Dedifferentiated amniotic fluid mesenchymal stem cell (primary cell): ENCODE data around the gene CAPZB.

Experiments used
- DNase-seq: peaks from one replicate; pipeline ENCODE4 v3.0.0-alpha.2; 2016; ENCODE audit errors: extremely low spot score

CAPZB gene

DNA sequence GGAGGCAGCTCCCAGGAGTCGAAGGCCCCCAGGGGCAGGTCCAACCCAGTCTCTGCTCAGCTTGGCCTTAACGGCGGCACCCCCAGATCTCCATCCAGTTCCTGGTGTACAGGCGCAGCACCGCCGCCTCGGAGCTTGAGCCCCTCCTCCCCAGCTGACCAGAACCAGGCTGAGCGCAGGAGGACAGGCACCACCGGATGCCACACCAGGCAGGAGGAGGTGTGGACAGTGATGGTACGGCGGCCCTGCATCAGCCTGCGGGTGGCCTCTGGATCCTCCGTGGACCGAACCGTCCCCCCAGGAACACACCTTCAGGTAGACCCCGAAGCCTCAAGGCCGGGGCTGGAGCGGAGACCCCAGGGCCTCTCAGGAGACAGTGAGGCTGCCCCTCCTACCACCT lies 156.9 kb downstream of the CAPZB start:
- no peak for DNase-seq

DNA sequence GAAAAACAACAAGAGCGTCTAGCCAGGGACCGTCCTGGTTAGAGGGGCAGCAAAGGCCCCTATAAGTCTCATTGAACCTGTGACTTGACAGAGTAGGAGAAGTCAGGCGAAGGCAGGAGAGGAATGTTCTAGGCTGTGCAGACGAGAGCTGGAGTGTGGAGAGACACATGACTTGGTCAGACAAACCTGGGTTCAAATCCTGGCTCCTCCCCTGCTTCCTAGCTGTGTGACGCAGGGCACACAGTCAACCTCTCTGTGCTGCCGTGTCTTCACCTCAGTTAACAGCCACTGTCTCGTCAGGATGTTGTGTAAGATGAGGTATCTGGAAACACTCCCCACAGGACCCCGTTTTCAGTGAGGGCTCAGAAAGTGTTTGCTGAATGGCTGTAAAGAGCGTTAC lies 157.6 kb downstream of the CAPZB start:
- DNase-seq = no peak

DNA sequence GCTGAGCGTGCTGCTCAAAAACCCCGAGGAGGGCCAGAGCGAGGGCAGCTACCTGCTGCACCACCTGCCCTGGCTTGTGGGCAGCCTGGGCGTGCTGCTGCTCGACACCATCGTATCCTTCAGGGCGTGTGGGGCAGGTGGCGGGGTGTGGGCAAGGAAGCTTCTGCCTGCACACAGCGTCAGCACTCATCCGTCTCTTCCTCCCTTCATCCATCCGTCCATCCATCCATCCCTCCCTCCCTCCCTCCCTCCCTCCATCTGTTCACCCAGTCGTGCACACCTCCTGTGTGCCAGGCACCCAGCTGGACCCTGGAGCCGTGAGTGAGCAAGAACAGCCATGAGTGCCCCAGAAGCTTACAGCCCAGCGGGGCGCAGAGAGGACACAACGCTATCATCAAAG lies 158.0 kb downstream of the CAPZB start:
- no peak for DNase-seq

DNA sequence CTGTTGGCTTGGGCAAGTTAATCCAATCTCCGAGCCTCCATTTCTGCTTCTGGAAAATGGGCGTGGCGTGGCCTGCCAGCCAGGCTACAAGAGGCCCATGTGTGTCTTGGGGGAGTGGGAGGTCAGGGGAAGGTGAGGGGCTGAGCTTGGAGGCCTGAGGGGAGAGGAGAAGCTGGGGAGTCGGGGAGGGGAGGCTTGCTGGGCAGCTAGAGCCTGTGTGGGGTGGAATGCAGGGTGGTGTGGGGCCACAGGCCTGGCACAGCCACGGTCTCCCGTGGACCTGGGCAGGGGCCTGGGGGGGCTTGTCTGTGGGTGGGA lies 158.6 kb downstream of the CAPZB start:
- no peak for DNase-seq

DNA sequence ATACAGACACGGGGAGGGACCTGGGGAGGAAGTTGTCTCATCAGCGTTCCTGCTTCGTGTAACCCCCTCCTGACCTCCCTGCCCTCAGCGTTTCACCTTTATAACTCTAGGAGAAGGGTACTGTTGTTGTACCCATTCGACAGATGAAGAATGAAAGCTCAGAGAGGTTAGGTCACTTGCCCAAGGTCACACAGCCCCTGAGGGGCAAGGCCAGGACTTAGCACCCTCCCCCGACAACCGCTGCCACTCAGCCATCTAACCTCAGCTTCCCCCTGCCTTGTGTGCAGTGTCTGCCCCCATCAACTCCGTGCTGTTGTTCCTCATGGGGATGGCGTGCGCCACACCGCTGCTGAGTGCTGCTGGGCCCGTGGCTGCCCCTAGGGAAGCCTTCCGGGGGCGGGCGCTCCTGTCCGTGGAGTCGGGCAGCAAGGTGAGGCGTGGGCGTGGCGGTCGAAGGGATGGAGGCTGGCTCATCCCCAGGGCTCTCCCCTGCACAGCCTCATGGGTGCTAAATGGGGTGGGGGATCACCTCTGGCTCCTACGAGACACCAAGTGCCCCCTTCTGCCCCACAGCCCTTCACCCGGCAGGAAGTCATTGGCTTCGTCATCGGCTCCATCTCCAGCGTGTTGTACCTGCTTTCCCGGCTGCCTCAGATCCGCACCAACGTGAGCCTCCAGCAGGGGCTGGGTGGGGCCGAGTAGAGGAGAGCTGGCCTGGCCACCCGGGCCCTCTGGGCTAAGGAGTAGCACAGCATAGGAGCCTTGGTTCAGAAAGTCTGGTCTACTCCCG lies 159.2 kb downstream of the CAPZB start:
- DNase-seq = no peak

DNA sequence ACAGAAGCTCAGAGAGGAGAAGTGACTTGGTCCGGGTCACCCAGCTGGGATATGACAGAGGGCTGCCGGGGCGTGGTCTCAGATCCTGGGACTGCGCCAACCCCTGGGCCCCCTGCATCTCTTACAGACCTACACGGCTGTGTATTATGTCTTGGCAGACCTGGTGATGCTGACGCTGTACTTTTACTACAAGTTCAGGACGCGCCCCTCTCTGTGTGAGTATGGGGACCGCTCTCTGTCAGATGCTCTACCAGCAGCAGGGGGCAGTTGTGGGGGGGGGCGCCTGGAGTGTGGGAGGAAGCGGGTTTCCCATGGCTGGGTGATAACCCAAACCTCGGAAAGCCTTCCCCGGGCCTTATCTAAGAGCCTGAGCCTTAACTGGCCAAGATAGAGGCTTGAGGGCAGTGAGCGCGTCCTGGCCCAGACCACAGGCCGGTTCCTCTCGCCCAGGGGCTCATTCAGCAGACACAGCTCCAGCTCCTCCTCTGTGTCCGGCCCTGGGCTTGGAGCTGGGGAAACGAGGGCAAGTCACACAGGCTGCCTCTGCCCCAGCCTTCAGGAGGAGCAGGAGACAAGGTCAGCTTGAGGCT lies 159.9 kb downstream of the CAPZB start:
- DNase-seq = no peak

DNA sequence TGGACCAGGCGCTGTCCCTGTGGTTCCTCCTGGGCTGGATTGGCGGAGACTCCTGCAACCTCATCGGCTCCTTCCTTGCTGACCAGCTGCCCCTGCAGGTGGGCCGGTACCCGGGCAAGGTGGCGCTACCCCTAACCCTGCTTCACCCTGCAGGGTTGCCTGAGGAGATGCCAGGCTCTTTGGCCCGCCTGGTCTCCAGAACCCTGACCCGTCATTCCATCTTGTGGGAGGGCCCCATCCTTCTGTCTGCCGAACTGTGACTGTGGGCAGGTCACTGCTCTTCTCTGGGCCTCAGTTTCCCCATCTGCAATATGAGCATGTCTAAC lies 160.7 kb downstream of the CAPZB start:
- no peak for DNase-seq

DNA sequence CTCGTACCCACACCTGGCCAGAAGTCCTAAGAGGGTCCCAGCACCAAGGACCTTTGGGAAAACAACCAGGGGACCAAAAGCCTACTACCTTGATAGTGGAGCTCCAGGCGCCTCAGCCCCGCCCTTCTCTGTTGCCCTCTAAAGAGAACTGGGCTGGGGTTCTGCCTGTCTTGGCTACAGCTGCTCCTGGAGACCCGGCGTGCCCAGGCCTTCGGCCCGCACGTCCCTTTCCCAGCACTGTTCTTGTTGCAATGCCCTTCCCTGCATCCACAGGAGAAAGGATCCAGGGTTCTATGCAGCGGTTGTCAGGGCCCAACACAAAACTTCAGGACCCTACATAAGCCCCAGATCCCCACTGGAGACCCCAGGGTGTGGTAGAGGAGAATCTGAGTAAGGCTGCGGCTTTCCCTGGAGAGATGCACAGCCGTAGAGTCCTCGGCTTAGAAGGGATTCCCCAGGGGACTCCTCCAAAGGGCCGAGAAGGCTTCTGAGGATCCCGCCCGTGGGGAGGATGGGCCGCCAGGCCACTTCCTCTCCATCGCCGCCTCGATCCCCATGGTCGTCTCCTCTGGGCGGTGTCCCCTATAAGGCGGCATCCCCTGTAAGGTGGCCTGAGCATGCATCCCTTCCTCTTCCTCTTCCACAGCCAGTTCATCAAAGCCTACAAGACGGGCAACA lies 161.2 kb downstream of the CAPZB start:
- DNase-seq = no peak

DNA sequence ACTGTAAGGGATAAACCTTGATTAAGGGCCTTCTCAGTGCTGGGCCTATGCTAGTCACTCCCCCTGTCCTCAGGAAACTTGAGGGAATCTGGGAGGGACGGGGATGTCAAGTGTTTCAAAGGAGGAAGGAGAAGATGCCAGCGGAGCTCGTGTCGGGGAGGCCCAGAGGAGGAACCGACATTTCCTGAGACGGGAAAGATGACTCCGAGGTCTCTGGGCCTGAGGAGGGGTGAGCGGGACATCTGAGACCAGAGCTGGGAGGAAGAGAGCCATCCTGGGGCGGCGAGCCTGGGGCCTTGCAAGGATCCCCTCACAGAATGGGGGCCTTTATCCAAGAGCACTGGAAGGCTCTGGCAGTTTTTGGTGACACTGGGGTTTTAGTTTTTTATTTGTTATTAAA lies 162.9 kb downstream of the CAPZB start:
- no peak for DNase-seq

DNA sequence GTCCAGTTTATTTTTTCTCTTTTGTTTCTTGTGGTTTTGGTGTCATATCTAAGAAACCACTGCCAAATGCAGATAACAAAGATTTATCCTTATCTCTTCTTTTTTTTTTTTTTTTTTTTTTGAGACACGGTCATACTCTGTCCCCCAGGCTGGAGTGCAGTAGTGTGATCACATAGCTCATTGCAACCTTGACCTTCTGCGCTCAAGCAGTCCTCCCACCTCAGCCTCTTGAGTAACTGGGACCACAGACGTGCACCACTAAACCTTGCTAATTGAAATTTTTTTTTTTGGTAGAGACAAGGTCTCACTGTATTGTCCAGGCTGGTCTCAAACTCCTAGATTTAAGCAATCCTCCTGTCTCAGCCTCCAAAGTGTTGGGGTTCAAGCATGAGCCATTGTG lies 164.3 kb downstream of the CAPZB start:
- no peak for DNase-seq

DNA sequence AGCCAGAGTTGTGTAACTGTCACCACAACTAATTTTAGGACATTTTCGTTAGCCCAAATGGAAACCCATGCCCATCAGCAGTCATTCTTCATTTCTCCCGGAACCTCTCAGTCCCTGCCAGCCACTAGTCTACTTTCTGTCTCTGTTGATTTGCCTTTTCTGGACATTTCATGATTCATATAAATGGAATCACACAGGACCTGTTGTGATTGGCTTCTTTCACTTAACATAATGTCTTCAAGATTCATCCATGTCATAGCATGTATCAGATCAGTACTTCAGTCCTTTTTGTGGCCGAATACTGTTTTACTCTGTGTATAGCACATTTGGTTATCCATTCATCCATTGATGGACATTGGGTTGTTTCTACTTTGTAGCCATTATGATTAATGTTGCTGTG lies 166.1 kb downstream of the CAPZB start:
- DNase-seq = no peak

DNA sequence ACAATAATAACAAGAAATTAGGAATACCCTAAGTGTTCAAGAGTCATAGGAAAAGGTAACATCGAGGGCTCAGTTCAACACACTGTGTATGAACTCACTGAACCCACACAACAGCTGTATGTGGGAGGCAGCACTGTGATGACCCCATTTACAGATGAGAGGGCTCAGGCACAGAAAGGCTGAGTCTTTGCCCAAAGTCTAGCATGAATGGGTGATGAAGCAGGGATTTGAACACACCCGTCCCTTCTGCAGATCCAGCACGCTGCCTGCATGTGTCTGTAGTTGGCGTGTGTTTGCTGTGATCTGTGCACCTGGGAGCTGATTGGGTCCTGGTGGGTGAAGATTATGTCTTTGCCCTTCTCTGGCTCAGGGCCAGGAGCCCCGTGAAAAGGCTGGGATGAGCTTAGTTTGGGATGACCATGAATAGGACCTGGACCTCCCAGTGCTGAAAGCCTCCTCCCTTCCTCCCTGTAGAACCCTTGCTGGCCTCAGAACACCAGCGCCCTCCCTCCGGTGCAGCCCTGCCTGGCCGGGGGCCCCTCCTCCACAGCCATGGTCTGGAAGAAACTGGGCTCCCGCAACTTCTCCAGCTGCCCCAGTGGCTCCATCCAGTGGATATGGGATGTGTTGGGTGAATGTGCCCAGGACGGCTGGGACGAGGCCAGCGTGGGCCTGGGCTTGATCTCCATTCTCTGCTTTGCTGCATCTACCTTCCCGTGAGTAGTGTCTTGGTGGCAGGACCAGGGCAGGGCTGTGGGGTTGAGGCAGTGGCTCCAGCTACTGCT lies 168.0 kb downstream of the CAPZB start:
- DNase-seq = no peak

DNA sequence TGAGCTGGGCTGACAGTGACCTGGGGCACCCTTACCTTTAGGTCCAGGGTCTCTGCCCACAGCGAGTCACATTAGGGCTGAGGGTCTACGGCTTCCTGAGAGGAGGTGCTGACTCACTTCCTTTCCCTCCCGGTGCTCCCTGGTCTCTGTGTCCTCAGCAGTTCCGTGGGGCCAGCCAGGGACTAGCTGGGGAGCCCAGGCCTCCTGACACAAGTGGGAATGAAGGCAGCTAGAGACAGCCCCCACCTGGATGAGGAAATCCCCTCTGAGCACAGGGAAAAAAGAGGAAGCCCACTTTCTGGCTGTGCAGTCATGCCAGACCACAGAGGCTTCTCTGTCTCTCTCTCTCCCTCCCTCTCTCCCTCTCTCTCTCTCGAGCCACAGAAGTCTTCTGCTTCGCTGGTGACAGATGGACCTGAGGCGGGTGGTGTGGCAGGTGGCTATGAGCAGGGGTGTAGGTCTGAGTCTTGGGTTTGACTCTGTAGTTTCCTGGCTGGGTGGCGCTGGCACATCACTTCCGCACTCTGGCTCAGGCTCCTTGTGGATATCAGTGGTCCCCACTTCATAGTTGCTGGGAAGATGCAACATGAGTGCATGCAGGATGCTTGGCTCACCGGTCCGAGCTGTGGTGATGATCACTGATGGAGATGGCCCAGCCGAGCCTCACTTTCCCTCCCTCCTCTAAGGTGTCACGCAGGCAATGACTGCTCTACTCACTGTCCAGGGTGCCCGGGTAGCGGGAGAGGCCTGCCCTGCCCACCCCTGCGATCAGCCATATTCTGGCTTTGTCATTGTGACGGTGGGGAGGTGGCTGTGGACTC lies 169.8 kb downstream of the CAPZB start:
- DNase-seq = no peak

DNA sequence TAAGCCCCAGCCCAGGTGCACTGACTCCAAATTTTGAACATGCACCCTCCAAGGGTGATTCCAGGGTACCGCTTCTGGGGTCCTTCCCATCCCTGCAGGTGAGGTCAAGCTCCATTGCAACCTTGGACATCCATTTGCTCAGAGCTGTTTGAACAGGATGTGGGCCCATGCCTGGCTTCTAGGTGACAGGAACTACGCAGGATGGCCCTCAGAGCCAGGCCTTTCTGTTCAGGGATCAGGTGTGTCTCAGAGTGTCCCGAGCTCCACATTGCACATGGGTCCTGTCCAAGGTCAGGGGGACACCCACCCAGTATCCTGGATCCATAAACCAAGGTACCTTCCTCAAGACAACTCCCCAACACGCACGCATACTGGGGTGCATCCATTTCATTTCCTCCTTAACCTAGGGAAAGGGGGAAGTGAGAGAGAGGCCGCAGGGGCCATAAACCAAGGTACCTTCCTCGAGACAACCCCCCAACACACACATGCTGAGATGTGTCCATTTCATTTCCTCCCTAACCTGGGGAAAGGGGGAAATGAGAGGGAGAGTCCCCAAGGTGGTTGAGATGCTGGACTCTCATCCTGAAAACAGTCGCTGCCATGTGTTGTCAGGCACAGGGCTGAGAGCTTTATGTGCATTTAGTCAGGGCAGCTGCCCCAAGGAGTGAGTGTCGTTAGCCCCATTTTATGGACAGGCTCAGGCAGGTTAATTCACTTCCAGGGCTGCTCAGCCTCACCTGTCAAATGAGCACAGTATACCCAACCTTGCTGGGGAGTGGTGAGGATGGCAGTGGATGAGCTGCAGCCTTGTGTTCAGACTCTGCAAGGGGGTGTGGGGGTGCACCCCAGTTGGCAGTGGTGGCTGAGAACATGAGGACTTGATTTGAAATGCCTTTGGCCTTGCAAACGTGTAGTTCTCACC lies 171.1 kb downstream of the CAPZB start:
- no peak for DNase-seq

DNA sequence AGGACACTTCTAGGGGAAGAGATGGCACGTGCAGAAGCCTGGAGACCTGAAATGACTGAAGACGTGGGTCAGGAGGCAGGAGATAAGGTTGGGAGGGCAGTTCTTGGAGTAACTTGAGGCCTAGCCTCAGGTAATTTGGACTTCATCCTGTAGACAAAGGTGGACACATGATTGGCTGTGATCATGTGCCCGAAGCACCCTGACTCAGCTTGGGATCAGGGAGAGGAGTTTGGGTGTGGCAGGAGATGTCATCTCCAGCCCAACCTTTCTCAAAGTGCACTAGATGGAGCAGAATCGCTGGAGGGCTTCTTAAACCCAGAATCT lies 171.7 kb downstream of the CAPZB start:
- no peak for DNase-seq

DNA sequence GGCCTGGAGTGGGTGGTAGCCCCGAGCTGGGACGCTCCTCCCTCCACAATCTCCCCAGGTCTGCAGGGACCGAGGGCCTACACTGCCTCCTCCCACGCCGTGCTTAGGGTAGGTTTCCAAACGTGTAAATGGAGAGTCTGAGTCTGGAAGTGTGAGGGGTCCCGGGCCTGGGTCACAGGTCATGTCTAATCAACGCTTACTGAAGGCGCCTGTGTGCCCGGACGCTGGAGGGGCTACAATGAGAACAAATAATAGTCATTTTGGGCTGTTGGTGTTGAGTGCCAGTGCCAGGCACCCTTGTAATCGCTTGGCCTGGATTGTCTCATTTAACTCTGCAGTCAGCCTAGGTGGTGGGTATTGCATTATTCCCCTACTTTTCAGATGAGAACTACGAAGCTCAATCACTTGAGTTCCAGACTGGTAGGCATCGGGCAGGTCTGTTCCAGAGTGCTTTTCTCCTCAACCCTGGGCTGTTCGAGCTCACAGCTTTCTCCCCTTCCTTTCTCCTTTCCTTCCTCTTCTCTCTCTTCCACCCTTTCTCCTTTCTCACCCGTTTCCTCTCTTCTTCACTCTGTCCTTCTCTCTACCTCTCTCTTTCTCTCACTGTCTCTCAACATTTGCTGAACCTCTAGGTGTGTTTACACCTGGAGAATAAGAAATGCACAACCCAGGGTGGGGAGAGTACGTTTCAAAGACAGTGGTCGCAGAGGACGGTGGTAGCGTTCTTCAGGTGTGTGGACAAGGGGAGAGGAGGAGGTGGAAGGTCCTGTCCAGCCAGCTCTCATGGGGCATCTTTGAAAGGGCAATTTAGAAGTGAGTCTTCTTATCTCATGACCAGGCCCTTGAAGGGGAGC lies 172.3 kb downstream of the CAPZB start:
- DNase-seq = no peak

DNA sequence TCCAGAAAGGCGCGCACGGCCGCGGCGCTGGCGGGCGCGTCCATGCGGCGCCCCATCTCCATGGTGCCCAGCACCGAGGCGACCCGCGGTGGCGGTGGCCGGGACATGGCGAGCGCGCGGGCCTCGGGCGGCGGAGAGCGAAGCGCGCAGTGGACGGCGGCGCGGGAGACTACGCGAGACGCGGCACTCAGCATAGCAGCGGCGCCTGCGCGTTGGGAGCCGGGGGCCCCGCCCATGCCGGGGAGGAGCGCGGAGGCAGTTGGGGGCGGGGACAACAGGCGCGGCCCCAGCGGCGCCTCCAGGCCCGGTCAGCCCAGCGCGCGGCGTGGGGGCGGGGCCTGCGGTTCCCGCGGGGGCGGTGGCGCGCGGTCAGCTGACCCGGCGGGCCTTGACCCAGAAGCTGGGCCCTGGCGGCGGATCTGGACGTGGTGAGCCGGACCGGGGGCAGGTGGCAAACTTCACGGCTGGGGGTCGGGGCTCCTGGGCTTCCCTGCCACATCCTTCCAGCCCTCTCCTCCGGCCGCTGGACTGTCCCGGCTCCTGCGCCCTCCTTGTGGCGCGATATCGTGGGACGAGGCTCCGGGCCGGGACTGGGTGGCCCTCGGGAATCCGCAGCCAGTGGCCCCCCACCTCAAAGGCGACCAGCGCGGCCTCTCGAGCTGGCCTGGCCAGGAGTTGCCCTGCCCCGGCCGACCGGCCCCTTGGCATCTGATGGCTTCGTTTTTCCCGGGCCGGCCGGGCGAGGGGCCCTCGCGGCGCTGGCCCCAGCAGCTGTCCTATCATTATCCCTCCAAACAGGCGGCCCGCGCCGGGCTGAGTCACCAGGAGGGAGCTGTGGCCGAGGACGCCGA lies 173.2 kb downstream of the CAPZB start, which contains the start of the genes AKR7A2 and SLC66A1:
TSS of gene AKR7A2 (minus strand) at position 214 of the 851 bp plus-strand sequence. CDS start at position 194, 20 bp downstream.
TSS of gene SLC66A1 (plus strand) at position 396 of the 851 bp plus-strand sequence. CDS start 5,352 bp downstream, outside the sequence.
- peak; percentile 87 for DNase-seq

DNA sequence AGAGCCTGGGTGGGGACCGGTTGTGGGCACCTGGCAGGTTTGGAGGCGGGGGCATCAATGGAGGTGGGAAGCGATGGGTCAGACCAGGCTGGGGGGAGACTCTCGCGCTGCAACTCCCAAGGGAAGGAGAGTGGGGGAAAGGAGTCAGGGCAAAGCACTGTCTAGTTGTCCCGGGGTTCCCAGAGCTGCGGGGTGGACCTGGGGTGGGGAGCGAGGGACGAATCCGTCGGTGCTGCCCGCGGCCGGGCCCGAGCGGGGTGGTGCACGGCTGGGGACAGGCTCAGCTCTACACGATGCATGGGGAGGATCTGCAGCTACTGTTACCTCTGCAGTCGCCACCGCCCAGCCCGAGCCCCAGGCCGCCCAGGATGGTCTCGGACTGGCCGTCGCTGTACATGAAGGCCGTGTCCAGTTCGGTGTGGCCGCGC lies 173.8 kb downstream of the CAPZB start:
- no peak for DNase-seq
